ENCODE results near the gene NSD2.
A peak's percentile ranks its signal among the peaks of the same experiment; 100 is the strongest.
"Not testable (repeated sequence)": the region's sequence is repeated elsewhere in the genome, so short reads cannot be mapped to it uniquely, and the experiment has no call there.

The NSD2 gene

GRCh38 chr4:1830234-1830633 is 41.0 kb upstream of the NSD2 start:
- Histone ChIP-seq H3K9ac (ENCODE audit: insufficient read length) (no peak overlapping the region), H3K9me3 (ENCODE audit: low read depth, low read length) (no peaks in the 10 kb centered on the region), H3K36me3 (ENCODE audit: insufficient read depth, low read length) (peaks cover 42% of the 10 kb centered on the region), H3K4me3 (no peak overlapping the region), H3K27ac (peak overlapping the region; percentile 76)
- no peak for DNase-seq (ENCODE audit: low read depth, low spot score)
- no peak for TF ChIP-seq FOXP2 (optimal IDR thresholded peaks at IDR 0.05; ENCODE audit: control extremely low read depth, extremely low read length, insufficient read depth)
- no peak for TF ChIP-seq POLR2AphosphoS5 (IDR thresholded peaks at IDR 0.05; ENCODE audit: borderline replicate concordance, low read depth, low read length)
- TF ChIP-seq EZH2 (IDR thresholded peaks at IDR 0.05): no peak

DNA sequence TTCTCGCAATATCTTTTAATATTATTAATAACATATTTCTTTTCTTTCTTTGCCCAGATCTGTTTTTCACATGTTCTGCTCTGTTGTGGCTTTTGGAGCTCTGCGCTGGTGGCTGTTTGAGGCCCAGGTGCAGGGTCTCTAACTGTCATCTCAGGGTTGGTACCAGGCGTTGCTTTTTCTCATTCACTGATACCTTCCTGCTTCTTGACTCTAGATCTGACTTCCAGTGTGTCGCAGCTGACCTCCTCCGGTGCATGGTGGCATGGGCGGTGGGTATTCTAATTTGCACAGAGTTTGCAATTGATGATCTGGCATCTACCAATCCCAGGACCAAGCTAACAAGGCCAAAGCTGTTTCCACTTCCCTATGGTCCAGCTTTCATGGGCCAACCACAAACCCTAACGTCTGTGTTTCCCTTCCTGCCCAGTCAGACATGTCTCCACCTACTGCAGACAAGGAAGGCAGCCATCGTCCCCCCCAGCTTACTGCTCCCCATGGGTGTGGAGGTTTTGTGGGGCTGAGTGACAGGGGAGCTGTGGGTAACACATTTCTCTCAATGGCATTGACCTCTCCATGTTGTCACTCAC is 40.5 kb upstream of the NSD2 start:
- Histone ChIP-seq H3K36me3 (ENCODE audit: insufficient read depth, low read length) (peaks cover 42% of the 10 kb centered on the region), H3K9me3 (ENCODE audit: low read depth, low read length) (no peaks in the 10 kb centered on the region), H3K27ac (no peak overlapping the region), H3K4me3 (no peak overlapping the region), H3K9ac (ENCODE audit: insufficient read length) (no peak overlapping the region)
- DNase-seq (ENCODE audit: low read depth, low spot score): no peak
- no peak for TF ChIP-seq POLR2AphosphoS5 (IDR thresholded peaks at IDR 0.05; ENCODE audit: borderline replicate concordance, low read depth, low read length)
- TF ChIP-seq FOXP2 (optimal IDR thresholded peaks at IDR 0.05; ENCODE audit: control extremely low read depth, extremely low read length, insufficient read depth): no peak
- TF ChIP-seq EZH2 (IDR thresholded peaks at IDR 0.05): no peak

DNA sequence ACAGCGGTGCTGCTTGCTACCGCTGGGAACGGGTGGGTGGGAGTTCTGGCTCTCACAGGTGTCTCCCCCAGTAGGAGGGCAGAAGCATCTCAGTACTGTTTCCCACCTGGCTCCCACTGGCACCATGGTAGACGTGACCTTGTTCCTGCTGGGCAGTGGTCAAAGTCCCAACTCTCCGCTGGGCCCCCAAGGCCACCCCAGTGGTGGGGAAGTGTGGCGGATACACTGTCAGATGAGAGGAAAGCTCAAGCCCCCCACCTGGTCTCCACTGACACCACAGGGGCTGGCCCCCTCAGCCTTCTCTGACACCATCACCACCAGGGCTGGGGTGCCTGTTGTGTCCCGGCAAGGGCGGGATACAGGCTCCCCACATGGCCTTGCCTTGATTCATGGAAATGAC is 39.9 kb upstream of the NSD2 start:
- H3K9me3 ChIP-seq (ENCODE audit: low read depth, low read length): no peaks in the 10 kb centered on the region
- no peak overlapping the region for H3K9ac ChIP-seq (ENCODE audit: insufficient read length)
- no peak overlapping the region for H3K27ac ChIP-seq
- DNase-seq (ENCODE audit: low read depth, low spot score): no peak
- peaks cover 46% of the 10 kb centered on the region for H3K36me3 ChIP-seq (ENCODE audit: insufficient read depth, low read length)
- no peak overlapping the region for H3K4me3 ChIP-seq
- TF ChIP-seq EZH2 (IDR thresholded peaks at IDR 0.05) (no peak), POLR2AphosphoS5 (IDR thresholded peaks at IDR 0.05; ENCODE audit: borderline replicate concordance, low read depth, low read length) (no peak), FOXP2 (optimal IDR thresholded peaks at IDR 0.05; ENCODE audit: control extremely low read depth, extremely low read length, insufficient read depth) (no peak)

DNA sequence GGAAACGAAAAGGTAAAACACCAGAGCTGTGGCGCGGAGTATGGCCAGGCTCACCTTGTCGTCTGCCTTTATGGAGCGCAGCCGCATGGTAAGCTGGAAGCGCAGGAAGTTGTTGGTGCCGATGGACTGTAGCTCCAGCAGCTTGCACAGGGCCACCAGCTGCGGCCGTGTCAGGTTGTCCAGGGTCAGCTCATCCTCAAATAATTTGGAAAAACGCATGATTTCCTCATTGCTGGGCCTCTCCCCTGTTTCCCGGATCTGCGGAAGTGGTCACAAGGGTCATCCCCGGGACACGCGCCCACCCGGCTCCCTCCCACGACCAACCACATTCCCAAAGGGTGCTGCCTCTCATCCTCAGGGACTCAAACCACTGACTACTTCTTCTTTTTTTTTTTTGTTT is 38.5 kb upstream of the NSD2 start:
- H3K36me3 ChIP-seq (ENCODE audit: insufficient read depth, low read length): peaks cover 51% of the 10 kb centered on the region

GRCh38 chr4:1833307-1834046 is 37.7 kb upstream of the NSD2 start:
- Histone ChIP-seq H3K36me3 (ENCODE audit: insufficient read depth, low read length) (peaks cover 53% of the 10 kb centered on the region), H3K9me3 (ENCODE audit: low read depth, low read length) (no peaks in the 10 kb centered on the region), H3K4me3 (no peak overlapping the region), H3K27ac (no peak overlapping the region), H3K9ac (ENCODE audit: insufficient read length) (no peak overlapping the region)
- DNase-seq (ENCODE audit: low read depth, low spot score): no peak
- TF ChIP-seq POLR2AphosphoS5 (IDR thresholded peaks at IDR 0.05; ENCODE audit: borderline replicate concordance, low read depth, low read length): no peak

More for the DNA sequence above, 38.5 kb upstream of the NSD2 start:
- no peak overlapping the region for H3K27ac ChIP-seq
- no peak for DNase-seq (ENCODE audit: low read depth, low spot score)
- H3K9ac ChIP-seq (ENCODE audit: insufficient read length): no peak overlapping the region
- no peaks in the 10 kb centered on the region for H3K9me3 ChIP-seq (ENCODE audit: low read depth, low read length)
- TF ChIP-seq FOXP2 (optimal IDR thresholded peaks at IDR 0.05; ENCODE audit: control extremely low read depth, extremely low read length, insufficient read depth): no peak
- TF ChIP-seq POLR2AphosphoS5 (IDR thresholded peaks at IDR 0.05; ENCODE audit: borderline replicate concordance, low read depth, low read length): no peak
- TF ChIP-seq EZH2 (IDR thresholded peaks at IDR 0.05): no peak
- H3K4me3 ChIP-seq: no peak overlapping the region

DNA sequence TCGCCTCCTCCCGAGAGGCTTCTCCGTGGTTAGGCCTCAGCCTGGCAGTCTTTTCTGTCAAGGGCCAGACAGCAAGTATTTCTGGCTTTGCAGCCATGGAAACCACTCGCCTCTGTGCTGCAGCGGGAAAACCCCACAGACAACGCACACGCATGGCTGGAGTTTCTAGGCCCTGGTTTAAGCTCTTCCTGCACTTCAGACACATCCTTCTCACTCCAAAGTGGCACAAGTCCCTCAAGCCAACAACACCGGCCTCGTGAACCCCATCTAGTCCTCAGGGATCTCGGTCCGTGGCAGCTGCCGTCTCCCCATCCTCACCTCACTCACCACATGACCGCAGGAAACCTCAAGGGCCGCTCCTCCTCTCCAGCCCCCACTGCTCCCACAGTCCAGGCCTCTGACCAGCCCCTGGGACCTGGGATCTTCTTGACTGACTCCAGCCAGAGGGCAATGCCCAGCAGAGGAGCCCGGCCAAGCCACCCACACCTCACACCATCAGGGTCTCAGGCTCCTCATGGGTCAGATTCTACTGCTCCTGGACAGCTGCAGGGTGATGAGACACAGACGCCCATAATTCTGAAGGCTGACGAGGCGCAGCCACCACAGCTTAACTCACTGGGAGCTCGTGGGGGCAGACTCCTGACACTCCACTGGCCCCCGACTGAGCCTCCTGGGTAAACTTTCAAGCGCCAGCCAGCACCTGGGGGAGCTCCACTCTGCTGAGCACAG is 37.0 kb upstream of the NSD2 start:
- TF ChIP-seq POLR2AphosphoS5 (IDR thresholded peaks at IDR 0.05; ENCODE audit: borderline replicate concordance, low read depth, low read length) (no peak), FOXP2 (optimal IDR thresholded peaks at IDR 0.05; ENCODE audit: control extremely low read depth, extremely low read length, insufficient read depth) (no peak), EZH2 (IDR thresholded peaks at IDR 0.05) (no peak)
- no peak overlapping the region for H3K27ac ChIP-seq
- H3K4me3 ChIP-seq: no peak overlapping the region

DNA sequence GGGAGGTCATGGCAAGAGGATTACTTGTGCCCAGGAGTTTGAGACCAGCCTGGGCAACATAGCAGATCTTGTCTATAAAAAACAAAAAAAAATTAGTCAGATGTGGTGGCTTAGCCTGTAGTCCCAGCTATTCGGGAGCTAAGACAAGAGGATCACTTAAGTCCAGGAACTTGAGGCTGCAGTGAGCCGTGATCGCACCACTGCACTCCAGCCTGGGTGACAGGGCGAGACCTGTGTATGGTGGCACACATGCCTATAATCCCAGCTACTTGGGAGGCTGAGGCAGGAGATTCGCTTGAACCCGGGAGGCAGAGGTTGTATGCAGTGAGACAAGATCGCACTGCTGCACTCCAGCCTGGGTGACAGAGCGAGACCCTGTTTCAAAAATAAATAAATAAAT is 35.4 kb upstream of the NSD2 start:
- not testable (repeated sequence) for H3K27ac ChIP-seq; H3K4me3 ChIP-seq; DNase-seq (ENCODE audit: low read depth, low spot score); H3K9me3 ChIP-seq (ENCODE audit: low read depth, low read length); H3K9ac ChIP-seq (ENCODE audit: insufficient read length)
- H3K36me3 ChIP-seq (ENCODE audit: insufficient read depth, low read length): peaks cover 68% of the 10 kb centered on the region

More for the DNA sequence above, 37.0 kb upstream of the NSD2 start:
- Histone ChIP-seq H3K9ac (ENCODE audit: insufficient read length) (no peak overlapping the region), H3K36me3 (ENCODE audit: insufficient read depth, low read length) (peaks cover 60% of the 10 kb centered on the region), H3K9me3 (ENCODE audit: low read depth, low read length) (no peaks in the 10 kb centered on the region)
- no peak for DNase-seq (ENCODE audit: low read depth, low spot score)

GRCh38 chr4:1836650-1837049 is 34.5 kb upstream of the NSD2 start:
- peaks cover 68% of the 10 kb centered on the region for H3K36me3 ChIP-seq (ENCODE audit: insufficient read depth, low read length)
- TF ChIP-seq EZH2 (IDR thresholded peaks at IDR 0.05) (no peak), FOXP2 (optimal IDR thresholded peaks at IDR 0.05; ENCODE audit: control extremely low read depth, extremely low read length, insufficient read depth) (no peak)

More at GRCh38 chr4:1836650-1837049, 34.5 kb upstream of the NSD2 start:
- H3K9me3 ChIP-seq (ENCODE audit: low read depth, low read length): no peaks in the 10 kb centered on the region
- no peak overlapping the region for H3K27ac ChIP-seq
- H3K4me3 ChIP-seq: no peak overlapping the region
- no peak overlapping the region for H3K9ac ChIP-seq (ENCODE audit: insufficient read length)
- DNase-seq (ENCODE audit: low read depth, low spot score): no peak
